ENCODE measurements around the gene PELI2.

GRCh38 chr14:56322531-56322930 lies 204.3 kb downstream of the PELI2 start:
- TF ChIP-seq CTCF (IDR thresholded peaks at IDR 0.05) (no peak), POLR2A (IDR thresholded peaks at IDR 0.05) (no peak)
